HG03442 (cell line): ENCODE data around the gene TRDN.
"Not testable (repeated sequence)": the region's sequence is repeated elsewhere in the genome, so short reads cannot be mapped to it uniquely, and the experiment has no call there.

ENCODE experiments used
- ATAC-seq: cut with Tn5 transposase; IDR thresholded peaks from one replicate; pipeline ENCODE4 v1.9.1; 2021; ENCODE audit warnings: mild to moderate bottlenecking, moderate library complexity; ENCODE audit not compliant: unreplicated experiment

Gene TRDN

GRCh38 chr6:123632641-123633040 lies 4.1 kb downstream of the TRDN start:
- no peak for ATAC-seq

GRCh38 chr6:123629258-123629941 lies 7.3 kb downstream of the TRDN start:
- no peak for ATAC-seq

- ATAC-seq = no peak
Measured at GRCh38 chr6:123625696-123626095, 11.1 kb downstream of the TRDN start.

- no peak for ATAC-seq
Measured at GRCh38 chr6:123622780-123623179, 14.0 kb downstream of the TRDN start.

GRCh38 chr6:123619156-123619555 lies 17.6 kb downstream of the TRDN start:
- ATAC-seq = no peak

- ATAC-seq = no peak
Measured at GRCh38 chr6:123616942-123617341, 19.8 kb downstream of the TRDN start.

- ATAC-seq = no peak
Measured at GRCh38 chr6:123616016-123616415, 20.7 kb downstream of the TRDN start.

- no peak for ATAC-seq
Measured at GRCh38 chr6:123610779-123611178, 26.0 kb downstream of the TRDN start.

- no peak for ATAC-seq
Measured at GRCh38 chr6:123604067-123604466, 32.7 kb downstream of the TRDN start.

GRCh38 chr6:123598011-123598410 lies 38.7 kb downstream of the TRDN start:
- peak; percentile 85 for ATAC-seq

GRCh38 chr6:123594776-123595175 lies 42.0 kb downstream of the TRDN start:
- no peak for ATAC-seq

GRCh38 chr6:123592426-123592825 lies 44.3 kb downstream of the TRDN start:
- ATAC-seq = no peak

GRCh38 chr6:123589973-123590372 lies 46.8 kb downstream of the TRDN start:
- ATAC-seq = no peak

GRCh38 chr6:123589317-123589716 lies 47.4 kb downstream of the TRDN start:
- ATAC-seq = no peak

GRCh38 chr6:123588546-123588895 lies 48.2 kb downstream of the TRDN start:
- ATAC-seq = no peak

- ATAC-seq = no peak
Measured at GRCh38 chr6:123587838-123588545, 48.8 kb downstream of the TRDN start.

- not testable (repeated sequence) for ATAC-seq
Measured at GRCh38 chr6:123587407-123587806, 49.3 kb downstream of the TRDN start.

GRCh38 chr6:123580331-123580730 lies 56.4 kb downstream of the TRDN start:
- no peak for ATAC-seq

GRCh38 chr6:123575188-123575587 lies 61.6 kb downstream of the TRDN start:
- ATAC-seq = no peak

- no peak for ATAC-seq
Measured at GRCh38 chr6:123570813-123571684, 65.7 kb downstream of the TRDN start.

- ATAC-seq = no peak
Measured at GRCh38 chr6:123569575-123569974, 67.2 kb downstream of the TRDN start.

- ATAC-seq = no peak
Measured at GRCh38 chr6:123565529-123565928, 71.2 kb downstream of the TRDN start.
